HCT116 (cell line): ENCODE results near the gene NKPD1.

ENCODE experiments used
- CEBPB ChIP-seq: IDR thresholded peaks from 2 replicates; pipeline ENCODE4 v1.6.1; 2012; ENCODE audit warnings: low read depth
- CTCF ChIP-seq, 3 experiments: fragments of 200-600 bp in 1 of 3; sonication (generic) in 1 of 3; IDR thresholded peaks in 2 of 3; conservative IDR thresholded peaks in 1 of 3; 2 replicates each; pipeline ENCODE4 v1.5.1; 2012 to 2017; ENCODE audit warnings: low read depth in 2 of 3, low read length in 2 of 3, antibody characterized with exemption in 1 of 3, borderline replicate concordance in 1 of 3, control low read depth in 1 of 3, mild to moderate bottlenecking in 1 of 3, mixed read lengths in 1 of 3, mixed run types in 1 of 3, moderate library complexity in 1 of 3; ENCODE audit not compliant: insufficient read depth in 1 of 3
- RAD21 ChIP-seq: IDR thresholded peaks from 2 replicates; pipeline ENCODE4 v1.6.1; 2012; ENCODE audit warnings: low read depth, mild to moderate bottlenecking

GRCh38 chr19:45172611-45173208 is 11.9 kb upstream of the NKPD1 start:
- TF ChIP-seq RAD21: no peak
- TF ChIP-seq CTCF (IDR thresholded peaks at IDR 0.05 in 2 of 3, conservative IDR thresholded peaks at IDR 0.05 in 1 of 3; ENCODE audit: borderline replicate concordance in 1 of 3, insufficient read depth in 1 of 3, low read depth in 2 of 3, low read length in 2 of 3): no peak
- TF ChIP-seq CEBPB: no peak
